GM12864 (cell line): ENCODE measurements around the gene EPAS1.

Source experiments
- DNase-seq: peaks from one replicate; pipeline ENCODE4 v3.0.0-alpha.2; 2011; ENCODE audit warnings: low read depth
- H3K4me3 ChIP-seq: 2 replicates; pipeline ENCODE4 v1.5.1; 2011; ENCODE audit warnings: mild to moderate bottlenecking, low read depth, low read length, control low read depth
- CTCF ChIP-seq: IDR thresholded peaks from 2 replicates; pipeline ENCODE4 v1.5.1; 2011; ENCODE audit warnings: low read depth, mild to moderate bottlenecking, moderate library complexity, low read length, control low read depth, inconsistent platforms; ENCODE audit errors: missing control alignments

The EPAS1 gene

DNA sequence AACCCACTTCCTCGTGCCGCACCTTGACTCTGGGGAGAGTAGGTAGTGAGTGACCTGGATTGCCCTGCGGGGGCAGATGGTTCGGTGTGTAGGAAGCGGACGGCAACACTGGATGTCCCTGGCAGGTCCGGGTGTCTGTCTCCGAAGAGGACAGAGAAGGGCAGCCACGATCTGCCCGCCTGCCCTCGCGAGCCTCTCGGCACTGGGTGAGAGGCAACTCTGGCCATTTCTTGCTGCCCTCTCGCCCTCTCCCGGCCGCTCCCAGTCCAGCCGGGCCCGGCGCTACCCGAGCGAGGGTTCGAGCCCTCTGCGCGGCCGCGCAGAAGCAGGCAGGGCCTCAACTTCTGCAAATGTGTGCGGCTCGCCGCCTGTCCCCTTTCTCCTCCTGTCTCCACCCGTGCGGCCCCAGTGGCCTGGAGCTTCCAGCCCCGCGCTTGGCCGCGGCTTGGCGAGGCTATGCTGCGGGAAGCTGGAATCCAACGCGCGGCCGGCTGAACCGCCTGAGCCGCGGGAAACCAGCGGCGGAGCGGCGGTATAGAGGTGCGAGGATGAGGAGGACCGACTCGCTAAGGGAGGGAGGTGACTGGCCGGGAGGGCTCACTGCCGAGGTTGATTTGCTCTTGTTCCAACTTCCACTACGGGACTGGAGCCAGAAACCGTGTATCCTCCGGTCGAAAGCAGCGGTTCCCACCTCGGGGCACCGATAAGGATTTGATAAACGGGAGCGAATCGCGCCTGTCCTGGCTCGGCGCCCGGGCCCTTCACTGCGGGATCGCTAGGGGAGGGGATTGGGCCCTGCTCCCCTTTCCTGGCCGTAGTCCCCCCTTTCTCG, 1.5 kb downstream of the EPAS1 start:
- DNase-seq, result no peak
- H3K4me3 ChIP-seq, result no peak overlapping the region

GRCh38 chr2:46299365-46300263, 2.4 kb downstream of the EPAS1 start:
- no peak overlapping the region for H3K4me3 ChIP-seq
- TF ChIP-seq CTCF, result no peak
- DNase-seq, result no peak

More for the DNA sequence above, 1.5 kb downstream of the EPAS1 start:
- TF ChIP-seq CTCF, result no peak

- DNase-seq, result no peak
- H3K4me3 ChIP-seq, result no peak overlapping the region
- no peak for TF ChIP-seq CTCF
Observed at GRCh38 chr2:46300406-46300832, 3.2 kb downstream of the EPAS1 start.

DNA sequence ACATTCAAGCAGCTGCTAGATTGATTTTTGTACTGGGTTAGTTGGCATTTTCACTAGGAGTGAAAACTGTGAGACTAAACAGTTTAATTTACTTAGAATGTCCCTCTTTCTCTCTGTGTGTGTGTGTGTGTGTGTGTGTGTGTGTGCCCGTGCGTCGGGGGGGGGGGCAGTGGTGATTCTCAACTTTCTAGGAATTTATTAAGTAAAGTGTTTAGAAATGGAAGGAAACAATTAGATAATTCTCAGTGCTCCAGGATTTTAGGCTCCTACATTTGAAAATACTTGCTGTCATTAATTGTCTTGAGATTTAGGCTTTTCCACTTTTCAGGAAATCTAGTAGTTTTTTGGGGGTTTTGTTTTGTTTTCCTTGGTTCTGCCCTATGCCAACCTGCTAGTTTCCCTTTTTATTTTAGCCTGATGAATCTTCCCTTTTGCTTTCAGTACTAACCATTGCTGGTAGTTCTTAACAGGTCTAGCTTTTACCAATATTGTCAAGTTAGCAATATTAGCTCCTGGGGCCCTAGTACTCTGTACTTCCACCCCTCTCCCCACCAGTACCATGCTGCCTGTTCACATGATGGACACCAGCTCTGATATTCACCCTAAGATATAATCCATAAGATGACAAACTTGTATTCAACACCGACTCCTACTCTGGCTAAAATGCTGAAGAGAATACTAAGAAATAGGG, 4.9 kb downstream of the EPAS1 start:
- TF ChIP-seq CTCF, result no peak
- DNase-seq, result no peak
- no peak overlapping the region for H3K4me3 ChIP-seq

GRCh38 chr2:46303233-46303632, 6.0 kb downstream of the EPAS1 start:
- no peak for TF ChIP-seq CTCF
- H3K4me3 ChIP-seq, result no peak overlapping the region
- no peak for DNase-seq

GRCh38 chr2:46303822-46304221, 6.6 kb downstream of the EPAS1 start:
- no peak overlapping the region for H3K4me3 ChIP-seq
- TF ChIP-seq CTCF, result no peak

More at GRCh38 chr2:46303822-46304221, 6.6 kb downstream of the EPAS1 start:
- no peak for DNase-seq
